ENCODE measurements around the gene STOX1. TPM values are rescaled to one million over a fixed set of nuclear protein-coding genes. Genes with fewer than 3 reads are reported as not detected.

Gene STOX1
- total RNA-seq, 1 experiment from 2014 or later, result 1.9 TPM

- no peak overlapping the region for H3K4me3 Mint-ChIP-seq
- no peak for TF ChIP-seq E2F1 (CRISPR knock-in tag; IDR thresholded peaks at IDR 0.05)
- TF ChIP-seq IRF1 (CRISPR knock-in tag; IDR thresholded peaks at IDR 0.05), result no peak
- no peak for TF ChIP-seq ATF3 (CRISPR knock-in tag; conservative IDR thresholded peaks at IDR 0.05)
- TF ChIP-seq TEAD4 (CRISPR knock-in tag; IDR thresholded peaks at IDR 0.05), result no peak
- no peak for TF ChIP-seq ZNF416 (CRISPR knock-in tag; IDR thresholded peaks at IDR 0.05)
- no peak for TF ChIP-seq CREB1 (CRISPR knock-in tag; IDR thresholded peaks at IDR 0.05)
- POLR2A ChIA-PET, result no interaction called here
Observed at GRCh38 chr10:68784476-68784875, 42.9 kb upstream of the STOX1 start.

GRCh38 chr10:68787813-68788212, 39.5 kb upstream of the STOX1 start:
- Mint-ChIP-seq H3K27ac (no peak overlapping the region), H3K4me1 (no peaks in the 10 kb centered on the region), H3K27me3 (ENCODE audit: low read depth) (no peaks in the 10 kb centered on the region), H3K9me3 (no peaks in the 10 kb centered on the region), H3K36me3 (peaks cover 53% of the 10 kb centered on the region), H3K4me3 (no peak overlapping the region)
- DNase-seq (ENCODE audit: low spot score) (no peak), ATAC-seq (no peak)
- ChIA-PET POLR2A (no interaction called here), CTCF (no interaction called here)
- TF ChIP-seq SOX15 (CRISPR knock-in tag; IDR thresholded peaks at IDR 0.05) (no peak), TEAD4 (CRISPR knock-in tag; IDR thresholded peaks at IDR 0.05) (no peak), USF1 (CRISPR knock-in tag; IDR thresholded peaks at IDR 0.05) (no peak), TCF7 (CRISPR knock-in tag; IDR thresholded peaks at IDR 0.05; ENCODE audit: low read depth) (no peak)

More at GRCh38 chr10:68784476-68784875, 42.9 kb upstream of the STOX1 start:
- Mint-ChIP-seq H3K4me1 (no peaks in the 10 kb centered on the region), H3K36me3 (peaks cover 74% of the 10 kb centered on the region), H3K27ac (no peak overlapping the region; the same call in 1 of the 2 replicates), H3K9me3 (no peaks in the 10 kb centered on the region), H3K27me3 (ENCODE audit: low read depth) (no peaks in the 10 kb centered on the region)
- DNase-seq (ENCODE audit: low spot score) (no peak), ATAC-seq (no peak)
- CTCF ChIA-PET, result no interaction called here

- TF ChIP-seq CDX4 (CRISPR knock-in tag; IDR thresholded peaks at IDR 0.05; ENCODE audit: borderline replicate concordance), result no peak
- no peak for TF ChIP-seq ERG (CRISPR knock-in tag; IDR thresholded peaks at IDR 0.05)
- TF ChIP-seq HMGA2 (CRISPR knock-in tag; IDR thresholded peaks at IDR 0.05), result no peak
- TF ChIP-seq CREB1 (CRISPR knock-in tag; IDR thresholded peaks at IDR 0.05), result no peak
- no peak for TF ChIP-seq FOXP1 (CRISPR knock-in tag; IDR thresholded peaks at IDR 0.05; ENCODE audit: borderline replicate concordance)
- no peak for TF ChIP-seq PREB (CRISPR knock-in tag; IDR thresholded peaks at IDR 0.05; ENCODE audit: borderline replicate concordance)
- no peak for TF ChIP-seq NR2C2 (CRISPR knock-in tag; IDR thresholded peaks at IDR 0.05)
- no peak for TF ChIP-seq E2F4 (CRISPR knock-in tag; IDR thresholded peaks at IDR 0.05; ENCODE audit: borderline replicate concordance, low read depth)
- TF ChIP-seq ATF1 (CRISPR knock-in tag; IDR thresholded peaks at IDR 0.05), result no peak
- no peak for TF ChIP-seq NFYB (CRISPR knock-in tag; conservative IDR thresholded peaks at IDR 0.05; ENCODE audit: low read depth)
- no peak for TF ChIP-seq MXD4 (CRISPR knock-in tag; IDR thresholded peaks at IDR 0.05; ENCODE audit: borderline replicate concordance)
- DNase-seq (ENCODE audit: low spot score), result no peak
- Mint-ChIP-seq H3K27ac (no peak overlapping the region), H3K4me1 (no peaks in the 10 kb centered on the region), H3K9me3 (no peaks in the 10 kb centered on the region), H3K4me3 (no peak overlapping the region), H3K36me3 (peaks cover 51% of the 10 kb centered on the region), H3K27me3 (ENCODE audit: low read depth) (no peaks in the 10 kb centered on the region)
- POLR2A ChIA-PET, result no interaction called here
- ATAC-seq, result no peak
- CTCF ChIA-PET, result no interaction called here
Observed at GRCh38 chr10:68790476-68790875, 36.9 kb upstream of the STOX1 start.

Data from WTC11 (cell line).